NCI-H748 (cell line): ENCODE results near the gene CCL1.

Experiments used
- DNase-seq: peaks from one replicate; lab custom pipeline; 2025; ENCODE audit not compliant: unreplicated experiment; lab: John Stamatoyannopoulos, UW

The CCL1 gene

GRCh38 chr17:34363183-34363661, at the start of gene CCL1:
Gene CCL1 (minus strand): TSS chr17:34363233. CDS start chr17:34363161, 72 bp downstream.
- no peak for DNase-seq

DNA sequence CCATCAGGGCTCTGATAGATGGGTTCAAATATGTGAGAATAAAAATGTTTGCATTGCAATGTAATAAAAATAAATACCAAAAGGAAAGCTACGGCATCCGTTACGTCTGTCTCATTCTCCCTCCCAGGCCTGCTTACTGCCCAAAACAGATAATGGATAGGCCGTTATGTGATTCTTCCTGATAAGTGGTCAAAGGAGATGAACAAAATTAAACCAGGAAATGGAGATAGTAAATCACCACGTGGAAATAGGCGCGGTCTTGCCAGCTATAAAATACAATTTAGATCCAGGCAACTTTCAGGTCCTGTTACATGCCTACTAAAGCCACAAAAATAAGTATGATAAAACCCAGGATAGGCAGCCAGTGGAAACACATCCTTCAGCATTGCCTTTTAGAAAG, 49.5 kb upstream of the CCL1 start:
- no peak for DNase-seq

DNA sequence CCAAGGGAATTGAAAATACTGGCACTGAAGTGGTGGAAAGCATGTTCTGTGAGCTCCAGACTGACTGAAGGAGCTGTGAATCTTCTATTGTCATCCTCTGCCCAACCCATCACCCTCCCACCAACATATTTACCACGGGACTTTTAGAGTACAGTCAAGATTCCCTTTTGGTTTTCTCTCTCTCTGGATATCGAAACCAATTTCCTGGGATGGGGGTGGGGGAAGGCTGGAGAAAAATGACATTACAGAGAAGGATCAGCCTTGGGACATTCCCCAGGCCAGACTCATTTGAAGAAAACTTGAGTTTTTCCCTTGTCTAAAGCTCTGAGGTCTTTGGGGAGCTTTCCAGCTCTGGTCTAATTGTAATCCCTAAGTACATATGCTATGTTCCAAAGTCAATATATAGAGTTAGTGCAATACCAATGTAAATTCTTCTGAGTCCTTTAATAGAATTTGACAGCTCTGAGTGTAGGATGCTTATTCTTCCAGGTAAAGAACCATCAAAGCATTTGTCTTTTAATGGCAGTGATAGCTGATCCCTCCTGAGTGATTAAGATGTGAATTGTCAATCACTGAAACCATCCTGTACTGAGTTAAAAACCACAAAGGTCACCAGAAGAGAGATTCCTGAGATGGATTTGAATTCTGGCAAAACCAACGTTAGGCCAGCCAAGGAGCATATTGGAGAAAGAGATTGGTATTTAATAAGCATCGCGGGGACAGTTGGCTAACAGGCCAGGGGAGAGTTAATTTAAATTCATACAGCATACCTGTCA, 48.8 kb upstream of the CCL1 start:
- no peak for DNase-seq

DNA sequence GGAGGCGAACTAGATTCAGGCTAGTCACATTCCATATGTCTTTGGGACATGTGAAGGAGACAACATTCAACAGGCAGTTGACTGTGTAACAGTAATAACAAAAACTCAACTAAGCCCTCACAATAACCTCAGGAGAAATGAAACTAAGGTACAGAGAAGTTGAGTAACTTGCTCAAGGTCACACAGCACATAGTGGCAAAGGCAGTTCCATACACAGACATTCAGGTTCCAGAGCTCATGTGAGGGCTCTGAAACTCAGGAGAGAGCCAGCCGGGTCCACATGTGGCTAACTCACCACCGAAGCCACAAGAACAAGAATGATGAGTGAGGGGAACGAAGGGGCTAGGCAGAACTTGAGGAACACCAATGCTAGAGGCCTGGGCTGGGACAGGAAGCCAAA, 46.3 kb upstream of the CCL1 start:
- DNase-seq: no peak

DNA sequence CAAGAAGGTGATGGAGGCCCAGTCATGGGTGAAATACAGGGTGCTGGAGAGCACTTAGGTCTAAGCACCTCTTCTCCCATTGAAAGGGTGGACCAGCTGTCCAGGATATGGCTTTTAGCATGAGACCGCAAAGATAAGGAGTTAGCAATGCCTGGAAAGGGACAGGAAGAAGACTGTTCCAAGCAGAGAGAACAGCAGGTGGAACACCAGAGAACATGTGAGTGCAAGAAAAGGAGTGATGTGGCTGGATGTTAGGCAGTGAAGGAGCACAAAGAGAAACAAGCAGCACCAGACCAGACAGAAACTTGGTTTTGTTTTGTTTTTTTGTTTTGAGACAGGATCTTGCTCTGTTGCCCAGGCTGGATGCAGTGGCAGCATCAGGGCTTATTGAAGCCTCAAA, 45.4 kb upstream of the CCL1 start:
- DNase-seq: no peak

DNA sequence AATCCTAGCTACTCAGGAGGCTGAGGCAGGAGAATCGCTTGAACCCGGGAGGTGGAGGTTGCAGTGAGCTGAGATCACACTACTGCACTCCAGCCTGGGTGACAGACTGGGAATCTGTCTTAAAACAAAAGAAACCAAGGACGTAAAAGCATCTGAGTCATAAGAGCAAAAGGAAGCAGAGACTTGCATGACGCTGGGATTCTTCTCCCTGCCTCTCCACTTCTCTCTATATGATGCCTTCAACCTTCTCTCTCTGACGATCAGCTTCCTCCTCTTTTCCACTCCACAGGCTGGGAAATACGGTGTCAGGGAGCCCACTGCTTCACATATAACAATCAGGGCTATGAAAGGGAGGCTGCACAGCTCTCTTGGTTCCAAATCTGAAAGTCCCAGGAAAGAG, 43.2 kb upstream of the CCL1 start:
- DNase-seq: no peak

- no peak for DNase-seq
These were observed 40.0 kb upstream of the CCL1 start for GRCh38 chr17:34403006-34403405.

GRCh38 chr17:34401165-34401564, 38.1 kb upstream of the CCL1 start:
- DNase-seq: peak; percentile 40

DNA sequence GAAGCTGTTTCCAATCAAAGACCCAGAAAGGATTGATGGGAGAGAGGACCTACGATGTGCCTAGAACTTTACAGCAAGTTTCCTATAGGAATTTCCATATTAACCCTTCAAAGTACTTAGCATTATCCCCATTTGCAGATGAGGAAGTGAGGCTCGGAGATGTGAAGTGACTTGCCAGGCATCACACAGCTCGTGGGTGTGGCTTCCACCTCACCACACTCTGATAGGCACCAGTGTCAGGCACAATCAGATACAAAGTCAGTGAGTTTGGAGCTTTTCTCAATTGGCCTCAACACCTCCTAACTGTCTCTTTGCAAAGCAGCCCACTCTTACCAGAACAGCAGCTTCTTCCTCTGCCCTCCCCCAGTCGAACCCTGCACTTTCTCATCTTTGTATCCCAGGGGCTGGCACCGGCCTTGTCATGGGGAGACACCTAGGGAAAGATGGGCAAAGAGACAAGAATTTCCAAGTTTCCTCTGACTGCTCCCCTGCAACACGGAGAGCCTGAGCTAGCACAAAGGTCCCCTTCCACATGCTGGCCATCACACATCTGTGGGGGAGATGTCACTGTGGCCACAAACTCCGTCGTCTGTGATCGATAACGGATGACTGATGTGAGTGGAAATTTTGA, 37.4 kb upstream of the CCL1 start:
- DNase-seq: no peak

DNA sequence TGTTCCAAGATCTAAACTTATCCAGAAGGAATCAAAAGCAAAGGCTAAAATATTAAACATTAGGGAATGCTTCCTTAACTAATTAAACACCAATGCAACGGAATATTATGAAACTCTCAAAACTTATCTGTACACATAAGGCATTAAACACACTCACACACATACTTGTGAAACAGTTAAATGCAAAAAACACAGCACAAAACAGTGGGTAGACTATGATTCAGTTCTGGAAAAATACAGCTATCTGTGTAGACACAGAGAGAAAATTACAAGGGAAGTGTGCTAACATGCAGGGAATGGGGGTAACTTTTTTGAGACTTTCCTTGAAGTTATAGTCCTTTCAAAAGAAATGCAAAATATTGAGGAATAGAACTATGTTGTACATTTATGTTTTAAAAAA, 36.7 kb upstream of the CCL1 start:
- DNase-seq: no peak

GRCh38 chr17:34398990-34399389, 36.0 kb upstream of the CCL1 start:
- no peak for DNase-seq

- no peak for DNase-seq
These were observed 34.2 kb upstream of the CCL1 start for GRCh38 chr17:34397265-34397664.

- DNase-seq: peak; percentile 23
These were observed 30.4 kb upstream of the CCL1 start for GRCh38 chr17:34393401-34393800.

DNA sequence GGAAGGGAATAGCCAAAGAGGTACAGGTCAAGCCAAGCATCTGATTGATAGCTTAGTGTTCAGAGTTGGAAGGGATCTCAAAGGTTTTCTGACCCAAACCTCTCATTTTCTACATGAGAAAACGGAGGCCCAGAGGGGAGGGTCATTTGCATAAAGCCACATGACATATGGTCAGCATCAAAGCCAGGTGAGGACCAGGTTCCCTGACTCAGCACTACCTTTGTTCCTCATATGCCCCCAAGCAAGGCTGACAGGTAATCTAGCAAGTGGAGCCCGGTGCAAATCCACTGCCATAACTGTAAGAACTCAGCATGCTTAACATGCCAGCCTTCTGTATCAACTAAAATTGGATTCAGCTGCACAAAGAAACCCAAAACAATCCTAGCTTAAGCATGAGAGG, 28.2 kb upstream of the CCL1 start:
- no peak for DNase-seq

DNA sequence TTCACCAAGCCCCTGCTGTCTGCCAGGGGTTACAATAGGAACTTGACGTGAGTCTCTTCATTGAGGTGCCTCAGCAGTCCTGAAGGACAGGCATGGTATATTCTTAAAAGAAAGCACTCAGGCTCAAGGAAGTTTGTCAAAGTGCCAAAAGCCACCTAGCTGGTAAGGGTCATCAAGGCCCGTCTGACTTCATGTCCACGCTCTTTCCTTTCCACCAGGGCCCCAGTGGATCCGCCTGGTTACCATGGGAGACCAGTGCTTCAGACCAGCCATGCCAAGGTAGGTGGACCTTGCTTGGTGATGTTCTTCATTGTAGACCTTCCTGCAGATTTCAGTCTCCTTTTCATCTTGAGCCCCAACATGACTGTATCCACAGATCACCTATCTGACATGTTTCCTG, 27.6 kb upstream of the CCL1 start:
- DNase-seq: no peak

GRCh38 chr17:34389126-34389750, 26.2 kb upstream of the CCL1 start:
- no peak for DNase-seq

DNA sequence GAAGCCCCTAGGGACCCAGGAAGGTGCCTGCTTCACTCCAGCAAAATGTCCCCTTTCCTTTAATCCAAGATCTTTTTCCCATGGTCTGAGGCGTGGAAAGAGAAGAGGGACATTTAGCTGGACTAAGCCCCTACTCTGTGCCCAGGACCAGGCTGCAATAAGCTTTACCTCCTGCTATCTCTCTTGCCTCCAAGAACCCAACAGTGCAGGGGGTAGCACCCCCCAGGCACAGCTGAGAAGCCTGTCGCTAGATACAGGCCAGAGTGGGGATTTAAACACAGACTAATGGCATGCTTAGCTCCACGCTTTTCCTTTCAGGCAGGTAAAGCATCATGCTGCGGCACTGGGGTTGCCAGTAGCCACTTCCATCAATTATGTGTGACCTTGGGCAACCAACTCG, 24.5 kb upstream of the CCL1 start:
- no peak for DNase-seq

DNA sequence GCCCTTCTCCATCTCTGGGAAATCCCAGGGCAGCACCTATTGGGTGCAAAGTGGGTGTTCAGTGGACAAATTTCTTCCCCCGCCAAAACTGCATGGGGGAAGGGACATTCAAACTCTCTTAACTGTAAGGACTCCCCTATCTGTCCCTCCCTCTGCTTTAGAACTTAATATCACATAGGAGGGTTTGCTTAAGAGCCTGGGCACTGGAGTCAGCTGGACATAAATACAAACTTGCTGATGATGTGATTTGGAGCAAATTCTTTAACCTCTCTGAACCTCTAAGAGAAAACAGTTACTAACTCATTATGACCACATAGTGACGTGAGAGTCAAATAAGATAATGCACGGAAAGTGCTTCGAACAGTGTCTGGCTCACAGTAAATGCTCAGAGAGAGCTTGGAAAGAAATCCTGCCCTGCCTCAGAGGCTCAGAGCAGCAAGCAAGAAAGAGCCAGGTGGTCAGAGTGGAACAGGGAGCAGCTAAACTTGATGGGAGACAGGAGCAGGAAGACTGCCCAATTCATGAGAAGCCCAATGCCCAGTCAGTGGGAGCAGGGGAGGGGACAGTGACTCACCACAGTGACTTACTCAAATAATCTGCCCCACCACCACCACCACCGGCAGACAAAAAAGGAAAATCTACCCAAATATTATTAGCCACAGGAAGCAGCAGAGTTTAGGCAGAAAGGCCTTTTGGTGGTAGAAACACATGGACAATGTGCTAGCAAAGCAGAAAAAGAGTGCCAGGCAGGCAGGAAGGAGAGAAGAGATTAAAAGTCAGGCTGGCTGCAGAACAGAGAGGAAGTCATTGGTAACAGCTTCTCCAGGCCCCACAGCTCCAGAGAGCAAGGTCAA, 23.9 kb upstream of the CCL1 start:
- DNase-seq: no peak

DNA sequence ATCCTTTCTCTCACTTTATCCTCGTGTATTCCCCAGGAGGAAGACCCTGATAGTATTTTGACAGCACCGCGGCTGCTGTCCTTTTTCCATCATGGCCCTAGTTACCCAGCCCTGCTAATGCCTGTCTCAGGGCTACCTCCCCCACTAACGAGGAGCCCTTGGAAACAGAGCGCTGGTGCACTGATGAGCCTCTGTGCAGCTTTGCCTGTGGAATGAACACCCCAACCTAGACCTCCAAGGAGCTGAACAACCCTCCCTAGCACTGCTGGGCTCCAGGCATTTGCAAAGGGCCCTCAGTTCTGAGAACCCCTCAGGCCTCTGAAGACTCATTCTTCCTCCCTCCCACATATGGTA, 23.3 kb upstream of the CCL1 start:
- DNase-seq: no peak

GRCh38 chr17:34384822-34385605, 22.0 kb upstream of the CCL1 start:
- DNase-seq: no peak

- no peak for DNase-seq
These were observed 21.2 kb upstream of the CCL1 start for GRCh38 chr17:34384271-34384670.
